8988T (cell line): ENCODE results near the gene FN1.

Source experiments
- DNase-seq: peaks from one replicate; pipeline ENCODE4 v3.0.0; 2011

The FN1 gene

DNA sequence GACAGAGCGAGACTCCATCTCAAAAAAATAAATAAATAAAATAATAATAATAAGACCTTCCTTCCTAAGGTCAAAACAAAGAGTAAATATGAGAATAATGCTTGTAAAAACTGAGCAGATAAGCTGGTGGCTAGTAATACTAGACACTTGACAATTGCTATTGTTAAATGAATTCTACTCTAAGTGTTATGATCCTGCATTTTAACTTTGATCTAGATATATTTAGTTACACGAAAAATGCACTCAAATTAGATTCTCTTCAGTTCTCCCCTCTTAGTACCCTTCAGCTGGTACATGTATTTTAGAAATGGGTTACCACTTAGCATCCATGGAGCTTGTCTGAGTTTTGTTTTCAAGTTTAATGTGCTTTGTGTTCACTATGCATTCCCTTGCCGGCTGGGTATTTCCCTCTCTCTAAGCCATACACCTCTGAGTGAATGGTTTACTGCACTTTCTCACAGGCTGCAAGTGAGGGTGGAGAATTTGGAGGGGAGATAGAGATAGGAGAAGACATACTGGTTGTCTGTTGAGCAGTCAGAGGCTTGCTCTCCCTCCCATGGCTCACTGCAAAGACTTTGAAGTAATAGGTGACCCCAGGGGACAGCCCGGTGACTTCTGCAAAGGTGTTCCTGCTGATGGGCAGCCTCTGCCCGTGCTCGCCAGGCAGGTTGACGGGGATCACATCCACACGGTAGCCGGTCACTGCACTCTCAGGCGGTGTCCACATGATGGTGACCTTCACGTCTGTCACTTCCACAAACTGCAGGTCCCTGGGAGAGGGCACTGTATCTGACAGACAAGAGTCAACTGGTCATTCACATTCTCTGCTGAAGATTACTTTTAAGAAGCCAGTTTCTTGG is 29.9 kb downstream of the FN1 start:
- DNase-seq: no peak

DNA sequence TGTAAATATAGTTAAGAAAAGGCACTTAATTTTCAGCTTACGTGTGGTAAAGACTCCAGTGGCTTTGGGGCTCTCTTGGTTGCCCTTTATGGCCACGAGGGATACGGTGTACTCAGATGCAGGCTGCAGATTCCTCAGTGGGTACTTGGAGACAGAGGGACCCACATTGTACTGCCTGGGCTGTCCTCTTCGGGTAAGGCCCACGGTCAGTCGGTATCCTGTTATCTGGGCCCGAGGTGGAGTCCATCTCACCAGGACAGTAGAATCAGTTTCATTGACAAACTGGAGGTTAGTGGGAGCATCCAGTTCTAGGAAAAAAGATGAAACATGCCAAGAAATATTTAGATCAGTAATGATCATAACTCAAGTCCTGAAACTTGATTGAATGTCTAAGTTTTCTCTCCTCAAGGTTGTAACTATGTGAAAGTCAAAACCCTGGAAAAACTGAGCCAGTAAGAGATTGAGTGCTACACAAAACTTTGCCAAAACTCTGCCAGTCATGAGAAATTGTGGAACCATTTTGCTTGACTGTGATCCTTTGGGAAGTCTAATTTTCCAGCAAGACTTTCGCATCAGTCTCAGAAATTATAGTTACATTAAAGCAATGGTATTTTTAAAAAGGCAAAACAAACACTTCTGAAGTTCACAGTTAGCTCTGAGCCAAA is 31.4 kb downstream of the FN1 start:
- DNase-seq: no peak

DNA sequence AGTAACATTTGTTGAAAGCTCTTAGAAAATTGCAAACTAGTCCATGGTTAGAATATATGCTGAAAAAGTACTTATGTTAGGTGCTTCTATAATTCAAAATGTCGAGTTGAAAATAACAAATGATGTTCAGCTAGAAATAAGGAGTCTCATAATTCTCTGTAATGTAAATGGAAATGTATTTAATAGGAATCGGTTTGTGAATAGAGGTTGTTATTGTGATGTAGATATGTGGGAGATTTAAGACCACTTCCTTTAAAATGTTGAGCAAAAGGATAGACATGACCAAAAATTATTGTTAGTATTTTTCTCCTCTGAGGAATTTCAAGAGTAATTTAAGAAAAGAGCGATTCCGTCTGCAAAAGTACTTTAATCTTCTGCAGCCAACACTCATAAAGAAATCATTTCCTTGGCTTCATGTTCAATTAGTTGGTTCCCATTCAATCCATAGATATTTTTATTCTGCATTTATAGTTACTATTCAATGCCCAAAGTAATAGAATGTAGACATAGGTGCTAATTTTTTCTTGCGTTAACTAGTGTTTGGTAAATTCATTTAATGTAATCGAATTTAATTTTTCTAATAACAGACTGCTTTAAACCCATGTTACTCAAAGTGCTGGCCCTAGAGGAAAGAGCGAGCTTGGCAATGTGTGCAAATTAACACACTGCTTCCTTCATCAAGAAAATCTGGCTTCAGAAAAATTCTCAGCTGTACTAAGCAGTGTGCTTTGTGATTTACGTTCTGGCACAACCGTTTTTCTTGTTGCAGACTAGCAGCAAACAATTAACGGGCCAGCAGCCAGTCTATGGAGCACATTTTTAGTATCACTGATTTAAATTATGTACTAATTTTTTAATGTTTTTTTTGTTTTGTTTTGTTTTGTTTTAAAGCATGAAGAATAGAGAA is 32.2 kb downstream of the FN1 start:
- DNase-seq: no peak

DNA sequence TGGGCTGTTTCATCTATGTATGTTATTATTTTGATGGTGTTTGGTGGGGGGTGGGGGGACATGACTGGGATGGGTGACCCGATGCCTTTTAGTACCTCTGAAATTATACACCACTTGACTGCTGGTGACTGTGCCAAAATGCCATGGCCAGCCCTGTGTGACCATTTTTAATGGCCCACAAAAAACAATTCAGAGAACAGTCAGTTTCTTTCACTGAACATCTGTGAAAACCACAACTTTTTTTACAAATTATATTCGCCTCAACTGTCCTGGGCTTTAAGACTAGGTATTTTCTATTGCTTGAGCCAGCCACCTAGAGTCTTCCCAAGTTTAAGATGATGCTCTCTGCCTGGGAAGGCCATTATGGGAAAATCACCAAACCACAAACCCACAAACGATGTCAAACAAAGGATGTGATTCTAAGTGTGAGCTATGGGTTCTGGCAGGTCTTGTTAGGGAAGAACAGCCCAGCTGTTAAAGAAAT is 33.9 kb downstream of the FN1 start:
- no peak for DNase-seq

DNA sequence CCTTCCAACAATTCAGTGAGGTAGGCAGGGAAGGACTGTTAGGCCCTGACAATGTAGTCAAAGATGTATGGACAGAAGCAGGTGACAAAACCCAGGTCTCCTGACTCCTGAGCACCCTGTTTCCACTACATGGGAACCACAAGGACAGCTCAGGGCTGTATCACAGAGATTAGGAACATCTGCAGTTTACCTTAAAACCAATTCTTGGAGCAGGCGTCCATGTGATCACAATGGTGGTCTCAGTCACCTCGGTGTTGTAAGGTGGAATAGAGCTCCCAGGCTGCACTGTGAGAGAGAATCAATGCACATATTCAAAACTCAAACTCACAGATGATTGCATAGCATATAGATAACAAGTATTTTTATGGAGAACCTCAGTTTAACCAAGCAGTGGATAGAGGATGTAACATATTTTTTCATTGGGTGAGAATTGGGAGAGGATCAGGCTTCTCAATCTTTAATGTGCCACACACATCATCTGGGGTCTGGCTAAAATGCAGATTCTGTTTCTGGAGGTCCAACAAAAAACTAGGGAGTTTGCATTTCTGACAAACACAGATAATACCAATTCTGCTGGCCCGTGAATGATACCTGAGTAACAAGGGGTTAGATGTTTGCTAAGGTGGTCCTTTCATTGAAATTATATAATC is 36.7 kb downstream of the FN1 start:
- no peak for DNase-seq

DNA sequence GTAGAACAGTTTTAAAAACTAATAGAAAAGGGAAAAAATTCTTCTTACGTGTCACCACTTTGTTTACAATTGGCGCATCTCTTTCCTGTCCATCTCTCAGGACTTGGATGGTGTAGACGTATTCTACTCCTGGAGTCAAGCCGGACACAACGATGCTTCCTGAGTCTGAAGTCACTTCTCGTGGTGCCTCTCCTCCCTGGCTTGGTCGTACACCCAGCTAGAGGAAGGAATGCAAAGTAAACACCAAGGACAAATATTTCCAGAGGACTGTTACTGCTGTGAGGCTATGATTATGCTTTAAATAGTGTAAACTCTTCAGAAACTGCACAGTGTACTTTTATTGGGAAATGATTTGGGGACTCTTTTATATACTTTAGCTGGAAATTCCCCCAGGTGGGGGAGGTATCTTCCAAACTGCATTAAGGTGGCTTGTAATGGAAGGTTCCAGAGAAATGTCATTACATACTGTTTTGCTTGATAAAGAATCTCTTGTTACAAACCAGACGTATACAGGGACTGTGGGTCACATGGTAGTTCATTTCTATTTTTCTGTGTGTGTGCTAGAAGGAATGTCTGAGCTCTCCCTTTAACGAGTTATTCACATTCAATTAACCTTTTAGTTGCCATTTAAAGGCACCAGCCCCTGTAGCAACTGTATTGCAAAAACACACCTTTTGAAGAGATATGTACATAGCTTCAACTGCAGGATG is 38.1 kb downstream of the FN1 start:
- no peak for DNase-seq

DNA sequence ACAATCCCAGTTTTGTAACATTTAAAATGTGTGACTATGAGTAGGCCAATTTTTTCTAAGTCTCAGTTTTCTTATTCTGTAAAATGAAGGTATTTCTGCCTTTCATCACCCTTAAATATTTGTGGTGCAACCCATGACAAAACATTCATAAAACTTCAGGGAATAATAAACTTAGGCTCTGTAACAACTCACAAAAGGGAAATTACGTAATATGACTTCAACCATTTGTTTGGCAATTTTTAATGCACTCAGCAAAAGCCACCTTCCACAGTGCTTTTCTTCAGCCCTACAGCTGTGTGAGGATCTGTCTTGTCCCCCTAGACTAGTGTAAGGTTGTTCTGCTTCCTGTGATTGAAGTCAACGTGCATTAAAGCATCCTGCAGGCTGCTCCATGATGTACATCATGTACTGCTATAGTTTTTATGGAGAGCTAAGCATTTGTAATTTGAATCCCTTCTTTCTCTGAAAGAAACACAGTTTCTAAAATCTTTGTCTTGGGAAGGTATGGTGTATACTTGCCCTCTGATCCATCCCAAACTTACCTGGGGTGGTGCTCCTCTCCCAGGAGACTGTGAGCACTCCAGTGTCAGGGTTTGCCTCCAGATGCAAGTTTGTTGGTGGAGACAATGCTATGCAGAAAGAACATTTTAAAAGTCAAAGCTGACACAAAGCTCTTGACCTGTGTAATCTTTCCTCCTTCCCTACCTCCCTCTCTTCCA is 39.1 kb downstream of the FN1 start:
- no peak for DNase-seq

DNA sequence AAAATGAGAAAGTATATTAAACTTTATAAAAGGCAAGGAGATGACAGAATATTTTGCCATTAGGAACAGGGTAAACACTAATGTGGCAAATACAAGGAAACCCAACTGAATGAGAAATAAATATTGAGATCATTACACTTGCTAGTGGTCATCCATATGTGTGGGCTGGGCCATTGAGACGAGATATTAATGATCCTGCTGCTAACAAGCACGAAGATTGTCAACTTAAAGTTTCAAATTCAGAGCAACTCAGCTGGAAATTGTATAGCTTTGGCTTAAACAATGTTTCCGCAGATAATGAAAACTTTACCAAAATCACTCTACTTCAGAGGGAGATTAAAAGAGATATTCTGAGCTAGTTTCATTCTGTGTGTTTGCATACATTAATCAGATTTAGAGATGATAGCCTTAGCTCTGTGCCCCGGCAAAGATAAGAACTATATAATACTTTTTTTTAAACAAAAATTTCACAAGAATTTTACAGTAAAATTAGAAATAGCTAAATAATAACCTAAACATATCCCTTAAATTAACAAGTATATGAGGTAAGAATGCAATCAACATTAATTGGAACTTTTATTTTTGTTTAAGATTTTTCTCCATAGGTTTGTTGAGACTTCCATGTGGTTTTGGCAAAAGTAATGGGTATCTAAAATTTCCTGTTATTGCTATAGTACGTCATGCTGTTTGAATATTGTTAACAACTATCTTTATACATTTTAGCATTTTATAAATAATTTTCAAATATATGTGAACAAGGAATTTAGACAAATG is 40.0 kb downstream of the FN1 start:
- no peak for DNase-seq

DNA sequence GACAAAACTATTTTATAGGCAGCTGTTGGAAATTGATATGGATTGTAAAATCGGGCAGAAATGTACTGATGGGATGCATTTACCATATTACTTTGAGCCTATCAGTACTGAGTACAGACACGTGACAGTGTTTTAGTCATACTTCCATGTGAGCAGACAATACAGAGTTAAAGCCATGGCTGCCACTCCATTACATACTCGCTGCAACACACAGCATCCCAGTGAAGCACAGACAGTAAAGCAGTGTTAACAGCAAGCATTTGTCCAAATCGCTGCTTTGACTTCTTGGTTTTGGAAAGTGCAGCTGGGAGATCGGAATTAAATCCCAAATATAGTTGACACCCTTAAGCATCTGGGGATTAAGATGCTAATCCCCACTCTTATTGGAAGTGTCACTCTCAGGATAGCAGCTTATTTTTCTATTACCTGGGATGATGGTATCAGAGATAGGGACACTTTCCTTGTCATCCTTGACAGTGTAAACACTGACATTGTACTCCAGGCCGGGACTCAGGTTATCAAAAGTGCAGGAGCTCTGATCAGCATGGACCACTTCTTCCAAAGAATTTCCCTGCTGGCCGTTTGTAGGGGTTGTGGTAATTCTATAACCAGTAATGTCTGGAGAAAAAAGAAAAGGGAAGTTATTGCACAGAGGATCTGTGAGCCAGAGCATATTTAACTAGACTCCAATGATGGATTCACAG is 41.6 kb downstream of the FN1 start:
- DNase-seq: no peak

DNA sequence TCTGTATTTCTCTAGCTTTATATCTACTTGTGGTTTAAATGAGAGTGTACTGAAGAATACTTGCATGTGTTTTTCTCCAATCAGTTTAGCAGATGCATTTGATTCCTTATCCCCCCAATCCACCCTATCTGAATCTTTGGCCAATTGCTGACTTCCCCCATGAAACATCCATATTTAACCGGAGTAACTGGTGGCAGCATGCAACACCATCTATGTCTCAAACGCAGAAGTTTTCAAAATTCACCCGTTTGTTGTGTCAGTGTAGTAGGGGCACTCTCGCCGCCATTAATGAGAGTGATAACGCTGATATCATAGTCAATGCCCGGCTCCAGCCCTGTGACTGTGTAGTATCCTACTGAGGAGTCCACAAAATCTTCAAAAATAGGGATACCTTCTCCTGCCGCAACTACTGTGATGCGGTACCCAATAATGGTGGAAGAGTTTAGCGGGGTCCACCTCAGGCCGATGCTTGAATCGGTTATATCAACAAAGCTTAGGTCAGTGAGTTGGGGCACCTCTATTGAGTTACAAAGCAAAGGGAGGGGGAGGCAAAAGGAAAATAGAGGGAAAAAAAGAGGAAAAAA is 43.1 kb downstream of the FN1 start:
- DNase-seq: no peak

DNA sequence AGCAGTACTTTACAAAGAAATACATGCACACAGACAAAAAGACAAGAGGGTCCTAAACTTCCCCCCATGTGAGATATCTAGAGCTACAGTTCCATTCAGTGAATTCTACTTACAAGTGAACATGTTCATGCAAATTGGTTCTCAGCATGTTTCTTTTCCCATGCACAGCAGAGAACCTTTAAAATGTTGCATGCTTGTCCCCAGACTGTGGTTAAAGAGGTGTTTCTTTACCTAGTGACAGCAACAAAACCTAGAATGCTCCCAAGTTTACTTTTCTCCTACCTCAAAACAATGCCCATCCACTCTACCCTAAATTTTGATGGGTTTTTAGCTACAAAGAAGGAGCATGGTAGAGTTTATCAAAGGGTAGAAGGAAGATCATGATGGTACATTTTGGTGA is 43.7 kb downstream of the FN1 start:
- no peak for DNase-seq

DNA sequence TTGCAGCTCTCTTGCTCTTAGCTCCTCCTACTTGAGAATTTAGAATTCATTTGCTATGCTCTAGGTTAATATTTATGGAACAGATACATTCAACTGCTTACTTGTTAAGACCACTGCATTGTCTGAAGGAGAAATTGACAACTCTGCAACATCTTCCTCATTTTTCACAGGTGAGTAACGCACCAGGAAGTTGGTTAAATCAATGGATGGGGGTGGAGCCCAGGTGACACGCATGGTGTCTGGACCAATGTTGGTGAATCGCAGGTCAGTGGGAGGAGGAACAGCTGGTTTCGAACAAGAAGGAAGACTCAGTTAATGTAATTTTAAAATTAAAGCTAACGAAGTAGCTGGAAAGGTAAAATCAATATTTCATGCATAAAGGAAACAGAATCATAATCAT is 44.3 kb downstream of the FN1 start:
- no peak for DNase-seq

DNA sequence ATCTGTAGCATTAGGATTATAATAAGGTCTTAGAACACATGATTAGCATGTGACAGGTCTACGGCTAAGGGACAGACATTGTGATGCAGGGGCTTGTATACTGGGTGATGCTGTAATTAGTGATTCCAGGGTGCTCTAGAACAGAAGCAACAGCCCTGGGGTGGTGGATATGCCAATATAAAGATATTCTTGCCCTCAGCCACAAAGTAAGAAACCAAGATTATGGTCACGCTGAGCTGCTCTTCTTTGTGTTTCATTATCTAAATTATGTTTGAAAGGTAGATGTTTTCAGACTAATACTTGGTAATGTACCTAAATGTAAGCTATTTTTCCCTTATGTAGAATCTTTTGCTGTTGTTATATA is 45.3 kb downstream of the FN1 start:
- DNase-seq: no peak

DNA sequence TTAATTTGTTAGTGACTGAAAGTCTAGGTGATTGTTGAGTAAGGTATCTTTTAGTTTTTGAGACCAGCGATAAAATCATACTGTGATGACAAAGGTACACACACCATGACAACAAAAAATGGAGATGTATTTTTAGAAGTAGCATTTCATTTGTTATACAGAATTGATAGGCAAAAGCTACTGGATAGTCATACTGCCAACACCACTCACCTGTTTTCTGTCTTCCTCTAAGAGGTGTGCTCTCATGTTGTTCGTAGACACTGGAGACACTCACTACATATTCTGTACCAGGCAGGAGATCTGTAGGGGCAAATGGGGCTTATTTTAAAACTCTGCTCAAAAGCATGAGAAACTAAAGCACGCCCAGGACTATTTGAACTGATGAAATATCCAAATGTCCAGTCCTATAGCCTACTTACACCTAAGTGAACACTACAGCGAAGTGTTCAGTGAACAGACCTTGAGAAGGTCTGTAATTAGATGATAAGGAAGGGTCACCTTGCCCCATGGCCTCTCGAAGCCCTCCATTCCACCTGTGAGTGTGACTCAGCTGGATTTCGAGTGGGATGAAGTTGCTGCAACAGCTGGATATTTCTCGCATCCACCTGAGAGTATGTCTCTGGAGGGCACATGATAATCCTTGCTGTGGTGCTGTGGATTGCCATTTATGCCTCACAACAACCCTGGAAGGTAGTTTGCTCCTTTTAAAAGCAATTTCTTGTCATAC is 47.7 kb downstream of the FN1 start:
- DNase-seq: no peak

DNA sequence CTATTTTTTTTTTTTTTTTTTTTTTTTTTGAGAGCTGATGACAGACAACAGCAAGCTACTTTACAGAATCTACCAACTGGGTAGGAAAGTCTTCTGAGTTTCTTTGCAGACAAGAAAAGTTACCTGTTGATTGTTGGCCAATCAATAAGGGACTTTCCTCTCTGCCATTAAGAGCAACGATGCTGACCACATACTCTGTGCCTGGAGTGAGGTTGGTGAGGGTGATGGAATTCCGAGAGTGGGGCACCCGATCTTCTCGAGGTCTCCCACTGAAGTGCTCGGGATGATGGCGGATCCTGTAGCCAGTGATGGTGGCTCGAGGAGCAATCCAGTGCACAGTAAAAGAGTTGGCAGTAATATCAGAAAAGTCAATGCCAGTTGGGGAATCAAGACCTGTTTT is 49.3 kb downstream of the FN1 start:
- no peak for DNase-seq

DNA sequence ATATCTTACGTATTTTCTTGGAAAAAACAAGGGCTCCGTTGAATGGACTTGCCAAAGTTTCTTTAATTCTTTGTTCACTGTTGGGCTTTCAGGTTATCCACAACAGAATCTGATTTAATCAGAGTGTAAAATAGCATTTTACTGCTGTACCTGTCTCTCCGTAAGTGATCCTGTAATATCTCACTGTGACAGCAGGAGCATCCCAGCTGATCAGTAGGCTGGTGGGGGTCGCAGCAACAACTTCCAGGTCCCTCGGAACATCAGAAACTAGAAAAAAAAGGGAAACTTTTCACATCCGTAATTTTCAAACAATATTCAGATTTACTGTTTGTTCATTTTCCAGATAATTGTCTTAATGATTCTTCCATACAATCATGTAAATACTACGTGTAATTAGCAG is 51.2 kb downstream of the FN1 start:
- no peak for DNase-seq

DNA sequence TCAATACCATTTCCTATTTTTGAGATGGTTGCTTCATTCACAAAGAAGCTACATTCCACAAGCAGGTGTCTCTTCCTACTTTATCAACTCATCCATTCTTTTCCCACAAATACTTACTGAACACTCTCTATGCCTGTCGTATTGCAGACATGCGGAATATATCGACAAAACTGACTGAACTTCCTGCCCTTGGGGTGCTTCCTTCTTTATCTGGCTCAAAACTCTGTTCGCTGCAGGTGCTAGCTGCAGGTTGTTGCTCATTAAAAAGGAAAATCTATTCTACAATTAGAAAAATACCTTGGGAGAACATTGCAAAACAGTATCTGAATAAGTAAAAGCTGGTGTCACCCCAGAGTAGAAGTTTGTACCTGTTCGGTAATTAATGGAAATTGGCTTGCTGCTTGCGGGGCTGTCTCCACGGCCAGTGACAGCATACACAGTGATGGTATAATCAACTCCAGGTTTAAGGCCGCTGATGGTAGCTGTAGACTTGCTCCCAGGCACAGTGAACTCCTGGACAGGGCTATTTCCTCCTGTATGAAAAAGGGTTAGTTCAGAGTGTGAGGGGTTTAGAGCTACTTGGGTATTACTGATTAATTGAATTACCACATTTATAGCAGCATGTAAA is 52.1 kb downstream of the FN1 start:
- no peak for DNase-seq

DNA sequence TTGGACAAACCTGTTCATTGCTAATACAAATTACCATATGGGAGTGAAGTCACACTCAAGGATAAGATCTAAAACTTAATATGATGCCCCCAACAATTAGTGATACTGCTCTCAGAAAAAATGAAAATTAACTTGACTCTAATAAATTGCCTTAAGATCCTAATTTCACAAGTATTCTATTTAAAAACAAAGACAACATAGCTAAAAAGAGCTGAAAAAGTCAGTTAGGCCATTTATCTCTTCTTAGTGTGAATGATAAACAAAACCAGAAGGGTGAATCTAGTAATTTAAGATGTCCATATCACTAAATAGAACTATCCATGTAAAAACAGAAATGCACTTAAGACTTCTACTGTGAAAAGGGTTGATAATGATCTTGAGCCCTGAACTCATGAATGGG is 53.4 kb downstream of the FN1 start:
- DNase-seq: no peak

DNA sequence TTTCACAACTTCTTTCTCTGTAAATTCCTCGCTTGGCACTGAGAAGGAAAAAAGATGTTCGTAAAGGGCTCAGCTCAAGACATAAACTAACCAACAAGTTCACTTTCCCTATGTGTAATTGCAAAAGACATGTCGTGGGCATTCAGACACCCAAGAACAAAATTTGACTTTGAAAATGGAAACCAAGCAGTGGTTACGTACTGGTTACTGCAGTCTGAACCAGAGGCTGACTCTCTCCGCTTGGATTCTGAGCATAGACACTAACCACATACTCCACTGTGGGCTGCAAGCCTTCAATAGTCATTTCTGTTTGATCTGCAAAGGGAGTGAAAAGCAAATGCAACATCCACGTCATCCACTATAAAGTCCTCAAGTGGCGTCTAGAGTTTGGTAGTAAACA is 53.9 kb downstream of the FN1 start:
- DNase-seq: no peak
